Activated T-cell treated with anti-CD3 and anti-CD28 coated beads, Interleukin-2, amount 50 U/mL, for 48 hours (primary cell): ENCODE data around the gene AGAP1.

Experiments
- DNase-seq, 2 experiments: peaks; one replicate each; pipeline ENCODE4 v3.0.0-alpha.2; 2020

AGAP1 gene

GRCh38 chr2:235697041-235697440 lies 203.2 kb downstream of the AGAP1 start:
- no peak for DNase-seq

GRCh38 chr2:235698028-235698427 lies 204.2 kb downstream of the AGAP1 start:
- DNase-seq: no peak

- DNase-seq: no peak
Observed at GRCh38 chr2:235698491-235698890, 204.6 kb downstream of the AGAP1 start.

- no peak for DNase-seq
Observed at GRCh38 chr2:235699576-235699975, 205.7 kb downstream of the AGAP1 start.

- no peak for DNase-seq
Observed at GRCh38 chr2:235701206-235701981, 207.6 kb downstream of the AGAP1 start.

- DNase-seq: no peak
Observed at GRCh38 chr2:235702186-235702585, 208.3 kb downstream of the AGAP1 start.

GRCh38 chr2:235703711-235704295 lies 210.0 kb downstream of the AGAP1 start:
- no peak for DNase-seq

GRCh38 chr2:235705296-235705695 lies 211.5 kb downstream of the AGAP1 start:
- DNase-seq: no peak

- DNase-seq: no peak
Observed at GRCh38 chr2:235706506-235706905, 212.7 kb downstream of the AGAP1 start.

- no peak for DNase-seq
Observed at GRCh38 chr2:235707411-235708096, 213.7 kb downstream of the AGAP1 start.

- no peak for DNase-seq
Observed at GRCh38 chr2:235709124-235709813, 215.4 kb downstream of the AGAP1 start.

- DNase-seq: no peak
Observed at GRCh38 chr2:235709969-235710879, 216.4 kb downstream of the AGAP1 start.

GRCh38 chr2:235710933-235711332 lies 217.1 kb downstream of the AGAP1 start:
- DNase-seq: no peak

GRCh38 chr2:235711527-235711926 lies 217.7 kb downstream of the AGAP1 start:
- DNase-seq: no peak

- DNase-seq: no peak
Observed at GRCh38 chr2:235712176-235712575, 218.3 kb downstream of the AGAP1 start.

- no peak for DNase-seq
Observed at GRCh38 chr2:235713189-235713588, 219.3 kb downstream of the AGAP1 start.

- no peak for DNase-seq
Observed at GRCh38 chr2:235715601-235716000, 221.8 kb downstream of the AGAP1 start.

GRCh38 chr2:235716875-235717496 lies 223.1 kb downstream of the AGAP1 start:
- no peak for DNase-seq

GRCh38 chr2:235719146-235719942 lies 225.5 kb downstream of the AGAP1 start:
- DNase-seq: no peak

- no peak for DNase-seq
Observed at GRCh38 chr2:235721625-235722024, 227.8 kb downstream of the AGAP1 start.

GRCh38 chr2:235722869-235723268 lies 229.0 kb downstream of the AGAP1 start:
- no peak for DNase-seq
